Glomerular visceral epithelial cell (primary cell): ENCODE measurements around the gene KLHL40.

ENCODE experiments used
- DNase-seq: peaks from one replicate; pipeline ENCODE4 v3.0.0-alpha.2; 2016; ENCODE audit errors: extremely low spot score

The KLHL40 gene

GRCh38 chr3:42690191-42690590, 4.9 kb downstream of the KLHL40 start:
- no peak for DNase-seq

- DNase-seq = no peak
These were observed 5.7 kb downstream of the KLHL40 start for GRCh38 chr3:42690766-42691680.

- no peak for DNase-seq
These were observed 6.7 kb downstream of the KLHL40 start for GRCh38 chr3:42691816-42692666.

- no peak for DNase-seq
These were observed 7.6 kb downstream of the KLHL40 start for GRCh38 chr3:42692667-42693529.

GRCh38 chr3:42693530-42693930, 8.2 kb downstream of the KLHL40 start:
- DNase-seq = no peak

- DNase-seq = no peak
These were observed 9.0 kb downstream of the KLHL40 start for GRCh38 chr3:42694366-42694765.

- no peak for DNase-seq
These were observed 11.3 kb downstream of the KLHL40 start for GRCh38 chr3:42696356-42697288.

GRCh38 chr3:42697289-42698051, 12.1 kb downstream of the KLHL40 start:
- no peak for DNase-seq

GRCh38 chr3:42698216-42698910, 13.0 kb downstream of the KLHL40 start:
- DNase-seq = no peak

GRCh38 chr3:42698911-42699230, 13.5 kb downstream of the KLHL40 start:
- DNase-seq = no peak

- DNase-seq = no peak
These were observed 14.2 kb downstream of the KLHL40 start for GRCh38 chr3:42699511-42699971.

GRCh38 chr3:42700366-42701288, 15.3 kb downstream of the KLHL40 start:
- no peak for DNase-seq

- DNase-seq = peak; percentile 64
These were observed 16.2 kb downstream of the KLHL40 start for GRCh38 chr3:42701371-42702065.

GRCh38 chr3:42702066-42702951, 17.0 kb downstream of the KLHL40 start, which contains the start of gene HHATL:
Gene HHATL (minus strand): TSS chr3:42702798. CDS start chr3:42700826, 1,972 bp downstream.
- no peak for DNase-seq

GRCh38 chr3:42702982-42703694, 17.8 kb downstream of the KLHL40 start:
- DNase-seq = no peak

- DNase-seq = no peak
These were observed 18.3 kb downstream of the KLHL40 start for GRCh38 chr3:42703695-42704025.
